DMS79 (cell line): ENCODE measurements around the gene MRPL14.

Experiments used
- DNase-seq: peaks from one replicate; lab custom pipeline; 2025; lab: John Stamatoyannopoulos, UW

Gene MRPL14

GRCh38 chr6:44122801-44123200, 4.5 kb downstream of the MRPL14 start:
- no peak for DNase-seq

GRCh38 chr6:44120692-44121443, 6.4 kb downstream of the MRPL14 start:
- no peak for DNase-seq

GRCh38 chr6:44119704-44120262, 7.5 kb downstream of the MRPL14 start:
- DNase-seq, result no peak

- peak; percentile 10 for DNase-seq
Measured at GRCh38 chr6:44117397-44118128, 9.7 kb downstream of the MRPL14 start.

GRCh38 chr6:44116641-44117382, 10.4 kb downstream of the MRPL14 start:
- no peak for DNase-seq

GRCh38 chr6:44115866-44116265, 11.4 kb downstream of the MRPL14 start:
- no peak for DNase-seq

GRCh38 chr6:44113414-44113813, 13.8 kb downstream of the MRPL14 start:
- no peak for DNase-seq

GRCh38 chr6:44111434-44112417, 15.5 kb downstream of the MRPL14 start:
- no peak for DNase-seq

- DNase-seq, result no peak
Measured at GRCh38 chr6:44110966-44111365, 16.3 kb downstream of the MRPL14 start.

- DNase-seq, result no peak
Measured at GRCh38 chr6:44110005-44110676, 17.1 kb downstream of the MRPL14 start.

- no peak for DNase-seq
Measured at GRCh38 chr6:44109212-44109611, 18.0 kb downstream of the MRPL14 start.

- no peak for DNase-seq
Measured at GRCh38 chr6:44108471-44108870, 18.8 kb downstream of the MRPL14 start.

GRCh38 chr6:44107017-44107416, 20.2 kb downstream of the MRPL14 start:
- DNase-seq, result no peak

GRCh38 chr6:44105993-44106740, 21.1 kb downstream of the MRPL14 start:
- no peak for DNase-seq

- DNase-seq, result no peak
Measured at GRCh38 chr6:44105146-44105545, 22.1 kb downstream of the MRPL14 start.

- no peak for DNase-seq
Measured at GRCh38 chr6:44104481-44105021, 22.7 kb downstream of the MRPL14 start.

- DNase-seq, result no peak
Measured at GRCh38 chr6:44102527-44102926, 24.7 kb downstream of the MRPL14 start.

GRCh38 chr6:44101832-44102231, 25.4 kb downstream of the MRPL14 start:
- no peak for DNase-seq

- DNase-seq, result no peak
Measured at GRCh38 chr6:44100088-44100550, 27.1 kb downstream of the MRPL14 start.

GRCh38 chr6:44099192-44099591, 28.1 kb downstream of the MRPL14 start:
- no peak for DNase-seq
